ENCODE data around the gene FNIP2. TPM values are rescaled to one million over a fixed set of nuclear protein-coding genes. Genes with fewer than 3 reads are reported as not detected.

Gene FNIP2
- total RNA-seq, 1 donor from 2014 or later, result 36.5 TPM

DNA sequence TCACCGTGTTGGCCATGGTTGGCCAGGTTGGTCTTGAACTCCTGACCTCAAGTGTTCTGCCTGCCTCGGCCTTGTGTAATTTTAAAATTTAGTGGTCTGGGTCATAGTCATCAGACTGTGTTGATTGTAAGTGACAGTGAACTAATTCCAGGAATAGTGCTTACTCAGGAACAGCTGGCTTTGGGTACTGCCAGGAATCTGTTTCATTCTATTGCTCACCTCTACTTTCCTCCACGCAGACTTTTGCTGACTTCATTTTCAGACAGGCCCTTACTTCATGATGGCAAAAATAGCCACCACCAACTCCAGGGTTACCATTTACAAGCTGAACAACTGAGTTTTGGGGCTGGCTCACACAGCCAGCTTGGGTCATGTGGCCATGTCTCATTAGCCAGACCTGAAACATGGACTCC, 54.6 kb downstream of the FNIP2 start:
- H3K4me3 Mint-ChIP-seq, result no peak overlapping the region
- DNase-seq (ENCODE audit: extremely low spot score, unreplicated experiment), result no peak

GRCh38 chr4:158824425-158825274, 55.8 kb downstream of the FNIP2 start:
- H3K27ac Mint-ChIP-seq, result peak overlapping the region; percentile 86
- no peaks in the 10 kb centered on the region for H3K27me3 Mint-ChIP-seq
- peaks cover 48% of the 10 kb centered on the region for H3K4me1 Mint-ChIP-seq (ENCODE audit: unreplicated experiment)
- peaks cover 16% of the 10 kb centered on the region for H3K36me3 Mint-ChIP-seq
- H3K4me3 Mint-ChIP-seq, result peak overlapping the region; percentile 42
- TF ChIP-seq CTCF (conservative IDR thresholded peaks at IDR 0.05), result no peak
- no peaks in the 10 kb centered on the region for H3K9me3 Mint-ChIP-seq
- no peak for DNase-seq (ENCODE audit: extremely low spot score, unreplicated experiment)

More for the DNA sequence above, 54.6 kb downstream of the FNIP2 start:
- Mint-ChIP-seq H3K9me3 (no peaks in the 10 kb centered on the region), H3K4me1 (ENCODE audit: unreplicated experiment) (peaks cover 57% of the 10 kb centered on the region), H3K36me3 (peaks cover 10% of the 10 kb centered on the region), H3K27ac (no peak overlapping the region), H3K27me3 (no peaks in the 10 kb centered on the region)
- no peak for TF ChIP-seq CTCF (conservative IDR thresholded peaks at IDR 0.05)

DNA sequence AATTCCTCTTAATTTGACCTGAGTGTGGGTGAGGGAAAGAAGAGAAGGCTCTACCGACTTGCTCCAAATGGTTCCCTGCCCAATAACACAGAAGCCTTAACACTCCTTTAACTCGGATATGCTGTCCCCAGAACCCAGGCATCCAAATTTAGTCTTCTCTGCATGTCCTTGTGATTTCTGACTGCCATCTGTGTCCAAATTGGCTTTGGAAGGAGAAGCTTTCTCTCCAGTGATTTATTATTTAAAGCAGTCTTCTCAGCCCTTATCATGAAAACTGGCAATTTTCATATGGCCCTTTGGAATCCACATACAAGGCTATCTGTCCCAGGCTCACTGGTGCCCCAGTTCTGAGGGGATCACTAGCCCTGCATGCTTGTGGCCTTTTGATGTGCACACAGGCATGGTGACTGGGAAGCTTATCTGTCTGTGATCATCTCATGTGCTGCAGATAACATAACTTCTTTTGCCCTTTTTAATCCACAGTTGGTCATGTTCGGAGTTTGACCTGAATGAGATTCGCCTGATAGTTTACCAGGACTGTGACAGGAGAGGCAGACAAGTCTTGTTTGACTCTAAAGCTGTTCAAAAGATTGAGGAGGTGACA, 56.7 kb downstream of the FNIP2 start:
- Mint-ChIP-seq H3K36me3 (peaks cover 22% of the 10 kb centered on the region), H3K4me3 (no peak overlapping the region), H3K9me3 (no peaks in the 10 kb centered on the region), H3K27me3 (no peaks in the 10 kb centered on the region), H3K4me1 (ENCODE audit: unreplicated experiment) (peaks cover 39% of the 10 kb centered on the region), H3K27ac (peak overlapping the region; percentile 88)
- DNase-seq (ENCODE audit: extremely low spot score, unreplicated experiment), result no peak
- TF ChIP-seq CTCF (conservative IDR thresholded peaks at IDR 0.05), result no peak

GRCh38 chr4:158826057-158826456, 57.2 kb downstream of the FNIP2 start:
- no peaks in the 10 kb centered on the region for H3K9me3 Mint-ChIP-seq
- peak overlapping the region; percentile 88 for H3K27ac Mint-ChIP-seq
- no peak for DNase-seq (ENCODE audit: extremely low spot score, unreplicated experiment)
- peaks cover 27% of the 10 kb centered on the region for H3K36me3 Mint-ChIP-seq
- peak overlapping the region; percentile 20 for H3K4me3 Mint-ChIP-seq
- H3K27me3 Mint-ChIP-seq, result no peaks in the 10 kb centered on the region
- H3K4me1 Mint-ChIP-seq (ENCODE audit: unreplicated experiment), result peaks cover 37% of the 10 kb centered on the region
- no peak for TF ChIP-seq CTCF (conservative IDR thresholded peaks at IDR 0.05)

- H3K9me3 Mint-ChIP-seq, result no peaks in the 10 kb centered on the region
- H3K27ac Mint-ChIP-seq, result peak overlapping the region; percentile 88
- DNase-seq (ENCODE audit: extremely low spot score, unreplicated experiment), result no peak
- H3K4me3 Mint-ChIP-seq, result peak overlapping the region; percentile 61
- peaks cover 33% of the 10 kb centered on the region for H3K4me1 Mint-ChIP-seq (ENCODE audit: unreplicated experiment)
- no peaks in the 10 kb centered on the region for H3K27me3 Mint-ChIP-seq
- TF ChIP-seq CTCF (conservative IDR thresholded peaks at IDR 0.05), result no peak
- peaks cover 32% of the 10 kb centered on the region for H3K36me3 Mint-ChIP-seq
These were observed 58.1 kb downstream of the FNIP2 start for GRCh38 chr4:158826882-158827281.

Data from type B pancreatic cell (in vitro differentiated cells).